Endometrial microvascular endothelial cells (primary cell): ENCODE results near the gene FUNDC2. TPM values are rescaled to one million over a fixed set of nuclear protein-coding genes. Genes with fewer than 3 reads are reported as not detected.

Experiments
- in situ Hi-C: cut with HindIII; loops from 2 replicates; pipeline ENCODE4 v1.10.0; 2017; ENCODE audit warnings: low sequenced_read_pairs, low pct_unique_long_range_greater_than_20kb; ENCODE audit errors: inconsistent ontology term
- total RNA-seq: library from RNA; depleted of rRNA; stranded (reverse); fragments of >200 nt; gene quantifications from one replicate; pipeline ENCODE4 v1.2.3, GENCODE V29; 2015; ENCODE audit errors: inconsistent ontology term

Gene FUNDC2
- total RNA-seq, 1 donor from 2014 or later = 41.6 TPM

DNA sequence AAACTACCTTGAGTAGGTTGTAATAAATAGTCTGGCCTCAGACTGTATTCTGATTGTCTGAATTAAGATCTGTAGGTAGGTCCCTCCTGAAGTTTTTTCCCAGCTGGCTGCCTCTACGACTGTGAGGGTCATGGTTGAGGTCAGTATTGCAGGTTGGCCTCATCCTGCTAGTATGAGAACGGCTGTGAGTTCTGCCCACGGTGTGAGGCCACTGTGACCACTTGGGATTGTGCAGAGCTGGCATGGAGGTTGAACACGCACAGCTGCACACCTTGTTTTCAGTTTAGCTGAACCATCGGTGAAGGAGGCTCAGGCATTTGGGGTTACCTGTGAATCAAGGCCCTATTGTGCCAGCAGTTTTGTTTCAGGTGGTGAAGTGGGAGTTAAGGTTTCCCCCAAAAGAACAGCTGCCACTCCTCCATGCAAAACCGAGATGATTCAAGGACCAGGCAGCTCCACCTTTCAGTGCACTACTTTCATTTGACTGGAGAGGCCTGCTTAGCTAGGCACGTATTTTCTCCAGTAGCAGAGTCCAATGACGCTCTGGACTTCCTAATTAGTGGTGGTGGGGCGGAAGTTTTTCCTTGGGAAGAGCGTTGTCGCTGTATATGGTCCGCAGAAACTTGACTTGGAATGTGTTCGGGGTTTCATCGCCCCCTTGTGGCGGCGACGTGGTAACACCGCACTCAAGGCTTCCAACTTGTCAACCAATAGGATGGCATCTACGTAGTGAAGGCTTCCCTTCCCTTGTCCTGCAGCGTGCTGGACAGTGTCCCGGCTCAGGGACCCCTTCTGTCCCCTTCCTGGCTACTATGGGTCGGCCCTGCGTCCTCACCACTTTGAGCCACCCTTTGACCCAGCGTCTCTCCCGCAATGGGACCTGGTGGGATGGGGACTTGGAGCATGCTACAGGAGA, 30.5 kb downstream of the FUNDC2 start:
- in situ Hi-C loops = no loop called here

DNA sequence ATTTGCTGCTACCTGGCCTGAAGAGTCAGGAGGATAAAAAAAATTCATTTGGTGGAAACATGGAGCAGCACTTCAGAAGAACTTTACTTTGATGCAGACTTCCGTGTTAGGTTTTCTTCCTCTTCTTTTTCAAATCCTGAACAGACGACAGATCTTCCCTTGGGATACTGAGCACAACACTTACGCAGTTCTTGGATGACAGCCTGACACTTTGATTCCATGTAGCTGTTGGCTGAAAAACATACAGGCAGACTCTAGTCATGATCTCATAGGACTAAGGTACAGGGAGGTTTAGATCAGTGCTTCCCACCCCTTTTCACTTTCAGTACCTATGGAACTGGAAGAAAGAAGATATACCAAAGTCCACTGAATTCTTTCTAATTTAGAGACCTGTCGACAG, 35.1 kb downstream of the FUNDC2 start:
- in situ Hi-C loops = no loop called here

- in situ Hi-C loops = no loop called here
These were observed 38.5 kb downstream of the FUNDC2 start for GRCh38 chrX:155065035-155065734.

- in situ Hi-C loops = no loop called here
These were observed 41.5 kb downstream of the FUNDC2 start for GRCh38 chrX:155068165-155068564.

DNA sequence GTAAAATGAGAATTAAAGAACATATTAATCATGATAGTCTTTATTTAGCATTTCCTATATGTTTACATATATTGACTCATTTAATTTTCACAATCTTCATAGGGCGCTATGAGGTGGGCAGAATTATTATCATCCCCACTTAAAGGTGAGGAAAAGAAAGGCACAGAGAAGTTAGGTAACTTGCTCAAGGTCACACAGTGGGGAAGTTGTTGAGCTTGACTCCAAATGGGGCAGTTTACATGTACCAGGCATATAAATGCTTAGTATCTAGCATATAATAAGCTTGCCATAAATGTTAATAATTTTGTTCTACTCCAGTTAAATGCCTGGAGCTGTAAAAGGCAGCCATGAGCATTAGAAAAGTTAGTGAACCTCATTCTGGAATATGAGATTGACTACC, 42.8 kb downstream of the FUNDC2 start:
- in situ Hi-C loops = no loop called here

DNA sequence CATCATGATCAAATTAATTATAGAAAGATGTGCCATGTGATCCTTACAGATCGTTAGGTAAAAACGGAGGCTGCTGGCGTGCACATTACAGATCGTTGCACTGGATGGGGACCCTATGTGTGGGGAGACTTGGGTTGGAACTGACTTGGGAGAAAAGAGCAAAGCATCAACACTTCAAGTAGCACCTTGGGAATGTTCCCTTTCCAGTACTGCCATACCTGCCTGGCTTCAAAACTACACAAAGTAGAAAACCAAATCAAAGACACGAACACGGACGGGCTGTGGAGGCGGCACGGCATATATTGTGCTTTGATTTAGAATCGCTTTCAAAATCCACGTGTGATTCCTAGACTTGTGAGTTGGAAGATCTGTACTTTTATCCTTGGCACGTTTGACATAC, 43.4 kb downstream of the FUNDC2 start:
- in situ Hi-C loops = no loop called here

DNA sequence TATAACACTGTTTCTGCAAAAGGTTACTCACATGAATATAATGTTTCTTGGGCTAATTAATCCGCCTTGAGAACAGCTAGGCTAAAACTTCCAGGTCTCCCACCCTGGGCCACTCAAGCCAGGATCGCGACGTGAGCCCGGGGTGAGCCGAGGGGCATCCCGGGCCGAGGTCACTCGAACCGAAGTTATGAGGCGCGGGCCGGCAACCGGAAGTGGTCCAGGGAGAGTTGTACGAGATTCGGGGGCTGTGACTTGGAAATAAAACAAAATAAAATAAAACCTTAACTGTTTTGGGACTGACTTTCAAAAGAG, 44.0 kb downstream of the FUNDC2 start:
- in situ Hi-C loops = no loop called here

- in situ Hi-C loops = no loop called here
These were observed 44.5 kb downstream of the FUNDC2 start, which contains the start of the genes BRCC3, CMC4 and MTCP1 for GRCh38 chrX:155070975-155071693. TSS of gene BRCC3 (plus strand) at chrX:155071508. CDS start at chrX:155071528, 20 bp downstream. TSS of gene CMC4 (minus strand) at chrX:155071136. CDS start at chrX:155064023, 7,113 bp downstream. TSS of gene MTCP1 (minus strand) at chrX:155071136. CDS start at chrX:155066010, 5,126 bp downstream.

GRCh38 chrX:155071694-155072280, 45.1 kb downstream of the FUNDC2 start:
- in situ Hi-C loops = no loop called here

DNA sequence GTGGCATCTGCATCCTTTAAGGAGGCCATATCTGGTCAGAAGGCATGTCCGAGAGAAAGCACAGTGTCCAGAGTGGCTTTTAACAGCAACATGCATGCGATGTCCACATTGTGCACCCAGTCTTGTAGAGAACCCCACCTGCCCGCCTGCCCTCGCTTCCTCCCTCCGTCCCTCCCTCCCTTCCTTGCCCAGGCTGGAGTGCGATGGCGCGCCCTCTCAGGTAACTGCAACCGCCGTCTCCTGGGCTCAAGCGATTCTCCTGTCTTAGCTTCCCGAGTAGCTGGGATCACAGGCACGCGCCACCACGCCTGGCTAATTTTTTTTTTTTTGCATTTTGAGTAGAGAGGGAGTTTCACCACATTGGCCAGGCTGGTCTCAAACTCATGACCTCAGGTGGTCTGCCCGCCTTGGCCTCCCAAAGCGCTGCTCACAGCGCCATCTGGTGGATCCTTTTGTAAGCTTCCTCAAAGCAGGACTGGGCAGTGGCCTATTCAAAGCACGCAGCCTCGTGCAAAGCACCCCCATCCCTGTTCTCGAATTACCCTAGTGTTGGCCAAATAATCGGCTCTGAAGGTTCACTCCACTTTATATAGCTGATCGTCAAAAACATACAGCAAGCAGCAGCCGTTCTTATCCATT, 59.7 kb downstream of the FUNDC2 start:
- in situ Hi-C loops = no loop called here

DNA sequence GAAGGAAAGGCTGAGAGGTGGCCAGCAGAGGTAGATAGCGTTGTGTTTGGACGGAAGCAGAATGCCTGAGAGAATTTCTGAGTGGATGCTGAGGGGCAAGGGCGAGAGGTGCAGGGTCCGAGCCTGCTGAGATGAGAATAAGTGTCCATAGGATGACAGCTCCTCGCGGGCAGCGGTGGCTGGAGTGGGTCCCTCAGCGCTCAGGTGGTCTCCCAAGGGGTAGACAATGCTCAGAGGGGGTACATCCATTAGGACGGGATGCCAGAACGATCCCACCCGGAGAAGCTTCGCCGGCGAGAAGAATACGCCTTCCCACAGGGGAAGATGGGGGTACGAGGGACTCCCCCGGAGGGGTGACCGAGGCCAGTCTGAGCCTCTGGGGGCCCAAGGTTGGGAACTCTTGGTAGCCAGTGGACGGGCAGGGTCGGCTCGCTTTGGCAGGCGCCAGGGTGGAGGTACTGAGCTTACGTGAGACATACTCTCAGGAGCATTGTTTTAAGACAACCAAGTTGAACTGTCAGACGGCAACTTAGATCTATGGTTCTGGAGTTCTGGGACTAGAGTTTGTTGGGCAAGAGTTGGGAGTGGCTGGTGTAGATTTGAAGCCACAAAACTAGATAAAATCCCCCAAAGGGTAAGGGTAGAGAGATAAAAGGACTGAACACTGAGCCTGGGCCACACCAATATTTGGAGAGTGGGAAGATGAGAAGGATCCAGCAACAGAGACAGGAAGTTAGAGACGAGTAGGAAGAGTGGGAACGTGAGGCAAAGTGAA, 60.5 kb downstream of the FUNDC2 start:
- in situ Hi-C loops = no loop called here

DNA sequence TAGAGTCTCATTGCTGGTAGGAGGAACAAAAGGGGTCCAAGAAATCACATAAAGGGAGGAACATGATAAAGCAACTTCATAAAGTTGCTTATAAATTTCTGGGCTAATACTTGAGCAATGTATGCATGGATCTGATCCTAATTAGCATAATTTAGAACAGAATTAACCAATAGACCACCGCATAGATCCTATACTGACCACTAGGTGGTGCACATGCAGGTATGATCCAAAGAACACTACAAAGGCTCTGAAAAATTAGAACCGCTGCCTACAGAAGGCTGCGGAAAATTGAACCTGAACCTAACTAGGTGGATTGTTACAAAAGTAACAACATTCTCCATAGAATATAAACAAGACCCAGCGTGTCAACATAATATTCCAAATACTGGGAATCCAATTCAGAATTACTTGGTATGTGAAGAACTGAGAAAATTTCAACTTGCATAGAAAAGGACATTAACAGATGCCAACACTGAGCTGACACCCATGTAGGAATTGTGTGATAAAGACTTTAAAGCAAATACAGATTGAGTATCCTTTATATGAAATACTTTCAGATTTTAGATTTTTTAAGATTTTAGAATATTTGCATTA, 67.9 kb downstream of the FUNDC2 start:
- in situ Hi-C loops = no loop called here

DNA sequence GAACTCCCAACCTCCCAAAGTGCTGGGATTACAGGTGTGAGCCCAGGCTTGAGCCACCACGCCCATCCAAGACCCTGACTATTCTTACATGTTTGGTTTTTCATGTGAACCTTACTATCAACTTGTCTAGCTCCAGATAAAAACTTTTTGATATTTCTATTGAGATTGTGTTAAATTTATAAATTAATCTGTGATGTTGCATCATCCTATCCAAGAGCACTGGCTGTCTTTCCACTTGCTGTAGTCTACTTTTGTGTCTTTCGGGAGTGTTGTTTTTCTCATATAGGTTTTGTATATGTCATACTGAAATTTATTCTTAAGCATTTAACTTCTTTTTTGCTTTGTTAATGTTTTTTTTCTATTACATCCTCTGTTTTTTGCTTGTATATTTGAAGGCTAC, 79.3 kb downstream of the FUNDC2 start:
- in situ Hi-C loops = no loop called here

GRCh38 chrX:155108427-155108826, 81.8 kb downstream of the FUNDC2 start:
- in situ Hi-C loops = no loop called here
